ENCODE measurements around the gene TPRN. TPM values are rescaled to one million over a fixed set of nuclear protein-coding genes. Genes with fewer than 3 reads are reported as not detected.

The TPRN gene
- total RNA-seq, 4 donors from 2014 or later, result 76.2 to 228 (median 117) TPM

Small RNAs within 50 kb of the gene (small RNA-seq; reads per million reads assigned to genes)
- gene MIR3621, result 0 reads per million in 4 donors

Other genes with a start within 250 kb of the TPRN start
- gene LCN12, start 248.5 kb downstream of the TPRN start, total RNA-seq, result 10 to 100 TPM in 1 of 4 donors, 1 to 10 TPM in 3; 1.2 to 52.7 (median 5.5) TPM
- gene PTGDS, start 223.2 kb downstream of the TPRN start, total RNA-seq, result 10 to 100 TPM in 3 of 4 donors, 1 to 10 TPM in 1; 6.8 to 59.1 (median 17.8) TPM
- under 1 TPM in 2 of 4 donors, not detected in 2; 0.27 to 0.75 TPM for gene LCNL1, start 217.7 kb downstream of the TPRN start, total RNA-seq
- 10 to 100 TPM; 49.3 to 85.2 (median 66.0) TPM for gene PAXX, start 208.3 kb downstream of the TPRN start, total RNA-seq
- gene CLIC3, start 204.2 kb downstream of the TPRN start, total RNA-seq, result 1 to 10 TPM in 2 of 4 donors, not detected in 2; 2.5 to 3.8 TPM
- gene ABCA2, start 172.5 kb downstream of the TPRN start, total RNA-seq, result 100 to 1,000 TPM in 2 of 4 donors, 10 to 100 TPM in 2; 51.1 to 204 (median 96.5) TPM
- gene FUT7, start 168.7 kb downstream of the TPRN start, total RNA-seq, result not detected
- gene NPDC1, start 154.6 kb downstream of the TPRN start, total RNA-seq, result 100 to 1,000 TPM in 2 of 4 donors, 10 to 100 TPM in 2; 58.0 to 972 (median 274) TPM
- 10 to 100 TPM in 3 of 4 donors, 1 to 10 TPM in 1; 3.6 to 17.1 (median 14.1) TPM for gene ENTPD2, start 146.7 kb downstream of the TPRN start, total RNA-seq
- 10 to 100 TPM in 1 of 4 donors, 1 to 10 TPM in 2, under 1 TPM in 1; 0.37 to 37.2 (median 3.3) TPM for gene SAPCD2, start 130.2 kb downstream of the TPRN start, total RNA-seq
- gene UAP1L1, start 123.2 kb downstream of the TPRN start, total RNA-seq, result 10 to 100 TPM in 2 of 4 donors, 1 to 10 TPM in 2; 6.4 to 28.8 (median 11.7) TPM
- gene MAN1B1, start 113.8 kb downstream of the TPRN start, total RNA-seq, result 100 to 1,000 TPM in 1 of 4 donors, 10 to 100 TPM in 3; 56.5 to 106 (median 70.0) TPM
- 100 to 1,000 TPM in 2 of 4 donors, 10 to 100 TPM in 2; 54.2 to 141 (median 103) TPM for gene DPP7, start 86.0 kb downstream of the TPRN start, total RNA-seq
- under 1 TPM in 1 of 4 donors, not detected in 3; 0.14 TPM for gene GRIN1, start 61.6 kb downstream of the TPRN start, total RNA-seq
- 100 to 1,000 TPM in 1 of 4 donors, 10 to 100 TPM in 3; 31.8 to 437 (median 64.8) TPM for gene LRRC26, start 30.7 kb downstream of the TPRN start, total RNA-seq
- not detected for gene TMEM210, start 28.7 kb downstream of the TPRN start, total RNA-seq
- gene ANAPC2, start 12.2 kb downstream of the TPRN start, total RNA-seq, result 100 to 1,000 TPM in 2 of 4 donors, 10 to 100 TPM in 2; 37.0 to 176 (median 70.3) TPM
- 100 to 1,000 TPM in 2 of 4 donors, 10 to 100 TPM in 2; 93.5 to 104 (median 99.8) TPM for gene SSNA1, start 12.1 kb downstream of the TPRN start, total RNA-seq
- gene TMEM203, start 4.9 kb upstream of the TPRN start, total RNA-seq, result 10 to 100 TPM; 18.9 to 42.1 (median 28.7) TPM
- gene NDOR1, start 5.0 kb upstream of the TPRN start, total RNA-seq, result 10 to 100 TPM; 14.3 to 47.5 (median 22.0) TPM
- gene RNF208, start 21.5 kb upstream of the TPRN start, total RNA-seq, result 10 to 100 TPM in 1 of 4 donors, 1 to 10 TPM in 2, not detected in 1; 2.3 to 26.5 (median 7.5) TPM
- gene CYSRT1, start 24.4 kb upstream of the TPRN start, total RNA-seq, result not detected
- not detected for gene RNF224, start 26.8 kb upstream of the TPRN start, total RNA-seq
- not detected for gene SLC34A3, start 30.2 kb upstream of the TPRN start, total RNA-seq
- gene TUBB4B, start 40.5 kb upstream of the TPRN start, total RNA-seq, result 100 to 1,000 TPM; 223 to 390 (median 348) TPM
- gene STPG3, start 50.5 kb upstream of the TPRN start, total RNA-seq, result not detected
- 10 to 100 TPM; 28.1 to 90.5 (median 53.9) TPM for gene NELFB, start 54.6 kb upstream of the TPRN start, total RNA-seq
- gene TOR4A, start 77.0 kb upstream of the TPRN start, total RNA-seq, result 100 to 1,000 TPM in 1 of 4 donors, 10 to 100 TPM in 3; 49.2 to 121 (median 71.7) TPM
- 100 to 1,000 TPM in 3 of 4 donors, 10 to 100 TPM in 1; 92.0 to 343 (median 134) TPM for gene NRARP, start 101.5 kb upstream of the TPRN start, total RNA-seq
- 100 to 1,000 TPM in 1 of 4 donors, 10 to 100 TPM in 3; 47.6 to 228 (median 74.2) TPM for gene EXD3, start 222.4 kb upstream of the TPRN start, total RNA-seq
- gene NOXA1, start 222.7 kb upstream of the TPRN start, total RNA-seq, result 10 to 100 TPM; 19.7 to 53.9 (median 40.8) TPM
- gene ENTPD8, start 240.6 kb upstream of the TPRN start, total RNA-seq, result 100 to 1,000 TPM in 1 of 4 donors, 10 to 100 TPM in 3; 20.7 to 109 (median 63.8) TPM

All from transverse colon (tissue), 4 donors.